Gastroesophageal sphincter (tissue), 4 donors: ENCODE measurements around the gene IL11RA. TPM values are rescaled to one million over a fixed set of nuclear protein-coding genes. Genes with fewer than 3 reads are reported as not detected.

Source experiments
- ATAC-seq: fragments of 150-250 bp; one replicate; pipeline ENCODE4 v1.9.1; 2016; ENCODE audit warnings: mild to moderate bottlenecking, moderate library complexity
- H3K27ac ChIP-seq, 4 donors: fragments of 200-600 bp; sonication (generic) in 3 of 4; 1 replicate in 3 of 4; 2 replicates in 1 of 4; pipeline ENCODE4 v1.5.1; 2016 to 2019
- H3K27me3 ChIP-seq: fragments of 200-600 bp; sonication (generic); one replicate; pipeline ENCODE4 v1.5.1; 2019
- H3K36me3 ChIP-seq, 2 donors: fragments of 200-600 bp; sonication (generic); one replicate each; pipeline ENCODE4 v1.5.1; 2019; ENCODE audit warnings: control low read depth in 1 of 2
- H3K4me1 ChIP-seq, 3 donors: fragments of 200-600 bp; sonication (generic); 1 replicate in 2 of 3; 2 replicates in 1 of 3; pipeline ENCODE4 v1.5.1; 2016 to 2019; ENCODE audit warnings: control low read depth in 2 of 3
- H3K4me3 ChIP-seq, 2 donors: fragments of 200-600 bp; sonication (generic); one replicate each; pipeline ENCODE4 v1.5.1; 2019; ENCODE audit warnings: mild to moderate bottlenecking in 1 of 2, moderate library complexity in 1 of 2
- H3K9me3 ChIP-seq, 3 donors: fragments of 200-600 bp; sonication (generic); one replicate each; pipeline ENCODE4 v1.5.1; 2017 to 2019; ENCODE audit warnings: control low read depth in 2 of 3
- CTCF ChIP-seq, 4 experiments: fragments of 200-600 bp in 2 of 4; fragments of 450-650 bp in 2 of 4; sonication (generic) in 1 of 4; IDR thresholded peaks; one replicate each; pipeline ENCODE4 v1.5.1; 2017 to 2019; ENCODE audit warnings: antibody characterized with exemption in 4 of 4, mild to moderate bottlenecking in 2 of 4, moderate library complexity in 2 of 4
- EP300 ChIP-seq: sonication (generic); formaldehyde crosslinking; IDR thresholded peaks from one replicate; pipeline ENCODE4 v1.6.1; 2017; ENCODE audit warnings: antibody characterized with exemption, mild to moderate bottlenecking
- POLR2A ChIP-seq, 2 donors: fragments of 450-650 bp; IDR thresholded peaks; one replicate each; pipeline ENCODE4 v1.6.1; 2017; ENCODE audit warnings: antibody characterized with exemption in 2 of 2, mild to moderate bottlenecking in 2 of 2, moderate library complexity in 1 of 2
- POLR2AphosphoS5 ChIP-seq: sonication (generic); formaldehyde crosslinking; IDR thresholded peaks from one replicate; pipeline ENCODE4 v1.6.1; 2017; ENCODE audit warnings: antibody characterized with exemption
- WGBS, 2 donors: methylation state at CpG; one replicate each; pipeline ENCODE4 v1.1.5; 2018; ENCODE audit warnings: low coverage in 1 of 2; 5-methylcytosine and 5-hydroxymethylcytosine counted together
- total RNA-seq, 4 donors: library from RNA; depleted of rRNA; stranded (reverse); fragments of >200 nt; gene quantifications; one replicate each; pipeline ENCODE4 v1.1.0, GENCODE V29; 2016

Gene IL11RA
- total RNA-seq, 4 donors from 2014 or later: 31.8 to 80.2 (median 39.8) TPM

GRCh38 chr9:34685591-34685990 is 33.6 kb downstream of the IL11RA start:
- H3K27ac ChIP-seq: no peak overlapping the region
- TF ChIP-seq EP300 (no peak), POLR2A (IDR thresholded peaks at IDR 0.05) (no peak), POLR2AphosphoS5 (no peak), CTCF (IDR thresholded peaks at IDR 0.05) (no peak)
- no peaks in the 10 kb centered on the region for H3K27me3 ChIP-seq
- no peaks in the 10 kb centered on the region for H3K9me3 ChIP-seq
- ATAC-seq: no peak
- H3K4me1 ChIP-seq: peaks cover 0 to 13% (median 0%) of the 10 kb centered on the region in 3 donors
- 83 to 90% methylated on average over 3 to 4 of the region's 4 CpGs for WGBS, 2 donors
- peaks cover 0 to 40% of the 10 kb centered on the region in 2 donors for H3K36me3 ChIP-seq
- no peak overlapping the region for H3K4me3 ChIP-seq

DNA sequence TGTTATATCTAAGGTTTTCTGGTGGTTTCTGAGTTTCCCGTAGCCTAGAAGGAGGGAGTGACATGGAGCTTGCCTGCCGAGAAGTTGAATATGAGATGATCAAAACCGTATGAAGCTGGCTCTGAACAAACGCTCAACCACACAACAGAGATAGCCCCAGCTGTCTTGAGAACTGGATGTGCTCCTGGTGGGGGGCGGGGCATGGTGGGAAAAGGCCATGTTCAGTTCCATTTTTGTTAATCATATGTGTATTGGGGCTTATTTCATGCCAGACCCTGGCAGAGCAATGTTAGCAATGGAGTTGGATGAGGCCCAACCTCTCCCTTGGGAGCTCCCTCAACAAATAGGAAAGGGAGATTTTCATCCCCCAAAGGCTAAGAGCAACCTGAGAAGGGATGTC is 34.2 kb downstream of the IL11RA start:
- no peaks in the 10 kb centered on the region for H3K27me3 ChIP-seq
- peaks cover 0 to 13% (median 0%) of the 10 kb centered on the region in 3 donors for H3K4me1 ChIP-seq
- no peaks in the 10 kb centered on the region for H3K9me3 ChIP-seq
- 80 to 100% methylated on average over 1 to 2 of the region's 5 CpGs for WGBS, 2 donors
- H3K4me3 ChIP-seq: no peak overlapping the region
- H3K36me3 ChIP-seq: peaks cover 0 to 34% of the 10 kb centered on the region in 2 donors
- no peak overlapping the region for H3K27ac ChIP-seq
- TF ChIP-seq POLR2AphosphoS5: no peak
- no peak for ATAC-seq

DNA sequence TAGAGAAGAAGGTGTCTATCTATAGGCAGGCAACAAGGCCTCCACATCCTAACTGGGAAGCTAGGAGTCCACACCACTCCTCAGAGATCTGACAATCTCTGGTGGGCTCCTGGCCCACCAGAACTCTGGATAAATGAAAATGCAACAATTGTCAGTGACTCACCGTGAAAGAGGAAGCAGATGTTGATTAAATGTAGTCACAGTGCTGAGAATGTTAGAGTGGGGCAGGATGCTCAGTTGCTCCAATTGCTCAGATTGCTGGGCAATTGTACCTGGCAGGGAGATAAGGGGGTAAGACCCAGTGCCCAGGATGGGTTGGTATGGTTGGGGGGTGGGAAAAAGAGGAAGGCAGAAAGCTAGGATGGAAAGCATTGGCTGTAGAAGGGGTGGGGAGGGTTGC is 34.7 kb downstream of the IL11RA start:
- 25 to 67% methylated on average over 1 of the region's 1 CpG for WGBS, 2 donors
- ATAC-seq: no peak
- H3K36me3 ChIP-seq: peaks cover 0 to 29% of the 10 kb centered on the region in 2 donors
- no peaks in the 10 kb centered on the region for H3K9me3 ChIP-seq
- peaks cover 0 to 13% (median 0%) of the 10 kb centered on the region in 3 donors for H3K4me1 ChIP-seq
- H3K27me3 ChIP-seq: no peaks in the 10 kb centered on the region
- H3K4me3 ChIP-seq: no peak overlapping the region
- H3K27ac ChIP-seq: no peak overlapping the region
- no peak for TF ChIP-seq EP300
- TF ChIP-seq POLR2A (IDR thresholded peaks at IDR 0.05): no peak
- no peak for TF ChIP-seq CTCF (IDR thresholded peaks at IDR 0.05)
- no peak for TF ChIP-seq POLR2AphosphoS5

- ATAC-seq: no peak
- TF ChIP-seq EP300 (no peak), CTCF (IDR thresholded peaks at IDR 0.05) (no peak), POLR2AphosphoS5 (no peak), POLR2A (IDR thresholded peaks at IDR 0.05) (no peak)
- H3K27ac ChIP-seq: no peak overlapping the region
Observed at GRCh38 chr9:34687276-34688030, 35.5 kb downstream of the IL11RA start.

DNA sequence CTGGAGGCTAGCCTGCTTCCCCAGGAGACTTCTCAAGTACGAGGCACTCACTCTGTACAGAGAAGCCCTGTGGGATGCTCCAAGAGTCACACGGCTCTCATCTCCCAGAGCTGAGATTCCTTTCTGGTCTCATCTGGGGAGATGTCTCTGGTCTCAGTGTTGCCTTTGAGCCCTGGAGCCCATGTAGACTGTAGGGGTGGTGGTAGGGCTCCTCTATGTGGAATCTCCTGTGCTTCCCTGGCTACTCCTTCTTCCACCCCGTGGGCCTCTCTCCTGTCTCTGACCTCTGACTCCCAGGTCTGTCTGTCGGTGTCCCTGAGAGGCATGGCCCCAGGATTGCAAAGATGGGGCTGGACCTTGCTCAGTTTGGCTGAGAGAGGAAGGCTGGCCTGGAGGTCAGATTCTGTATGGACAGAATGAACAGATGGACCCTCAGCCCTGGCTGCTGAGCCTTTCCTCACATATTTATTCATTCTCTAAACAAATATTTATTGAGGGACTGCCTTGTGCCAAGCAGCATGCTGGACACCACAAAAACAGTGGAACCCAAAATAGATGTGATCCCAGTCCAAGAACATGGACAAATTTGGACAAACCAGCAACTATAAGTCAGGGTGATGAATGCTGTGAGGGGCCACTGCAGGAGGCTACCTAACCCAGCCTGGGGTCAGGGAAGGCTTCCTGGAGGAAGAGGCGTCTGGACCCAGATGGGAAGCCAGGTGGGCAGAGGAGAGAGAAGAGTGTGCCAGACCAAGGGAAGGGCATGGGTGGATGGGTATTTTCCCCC is 36.5 kb downstream of the IL11RA start:
- Histone ChIP-seq H3K9me3 (no peaks in the 10 kb centered on the region), H3K27ac (no peak overlapping the region), H3K36me3 (peaks cover 0 to 14% of the 10 kb centered on the region in 2 donors), H3K27me3 (no peaks in the 10 kb centered on the region), H3K4me1 (peaks cover 0 to 13% (median 0%) of the 10 kb centered on the region in 3 donors), H3K4me3 (no peak overlapping the region)
- no peak for TF ChIP-seq CTCF (IDR thresholded peaks at IDR 0.05)
- no peak for TF ChIP-seq POLR2A (IDR thresholded peaks at IDR 0.05)
- no peak for TF ChIP-seq EP300
- TF ChIP-seq POLR2AphosphoS5: no peak
- no peak for ATAC-seq
- WGBS, 2 donors: 70 to 75% methylated on average over 1 to 2 of the region's 5 CpGs

More at GRCh38 chr9:34687276-34688030, 35.5 kb downstream of the IL11RA start:
- no peak overlapping the region for H3K4me3 ChIP-seq
- peaks cover 0 to 13% (median 0%) of the 10 kb centered on the region in 3 donors for H3K4me1 ChIP-seq
- no peaks in the 10 kb centered on the region for H3K9me3 ChIP-seq
- H3K36me3 ChIP-seq: peaks cover 0 to 24% of the 10 kb centered on the region in 2 donors
- 85 to 92% methylated on average over 2 to 5 of the region's 10 CpGs for WGBS, 2 donors
- no peaks in the 10 kb centered on the region for H3K27me3 ChIP-seq
